GM12878 (cell line): ENCODE data around the gene ARHGAP21. TPM values are rescaled to one million over a fixed set of nuclear protein-coding genes. Genes with fewer than 3 reads are reported as not detected.

Source experiments
- ATAC-seq: fragments of 200-7000 bp; cut with Tn5 transposase; 3 replicates; pipeline ENCODE4 v1.9.1; 2020; ENCODE audit warnings: mild to moderate bottlenecking, moderate library complexity
- BruUV-seq: library from RNA; stranded (reverse); fragments of 400-500 nt; replicated peaks from 2 replicates; lab custom pipeline; 2021; lab: Mats Ljungman, UMichigan
- CTCF ChIA-PET: fragments of 300-600 bp; sonication (Branson Sonifier 250); formaldehyde crosslinking; extraction: SDS; loops from one replicate; lab custom pipeline; 2021; ENCODE audit warnings: inconsistent platforms; lab: Yijun Ruan, JAX
- POLR2A ChIA-PET: fragments of 350-600 bp; formaldehyde crosslinking; extraction: SDS; loops from one replicate; lab custom pipeline; 2021; ENCODE audit warnings: inconsistent platforms; lab: Charles Lee
- RAD21 ChIA-PET: fragments of 300-600 bp; sonication (Branson Sonifier 250); formaldehyde crosslinking; loops from one replicate; lab custom pipeline; 2023; ENCODE audit warnings: antibody characterized with exemption; ENCODE audit not compliant: unreplicated experiment; lab: Charles Lee
- SMC1A ChIA-PET: fragments of 300-600 bp; sonication (Branson Sonifier 250); formaldehyde crosslinking; loops from one replicate; lab custom pipeline; 2023; ENCODE audit not compliant: unreplicated experiment, uncharacterized antibody; lab: Charles Lee
- DNase-seq: peaks from one replicate; pipeline ENCODE4 v3.0.0-alpha.2; 2011; ENCODE audit warnings: low read depth, low spot score
- FAIRE-seq: peaks from 3 replicates; lab custom pipeline; 2011; peaks lifted over from hg19 to GRCh38; lab: Jason Lieb, UNC
- H2AFZ ChIP-seq: 2 replicates; pipeline ENCODE4 v1.6.0; 2011; ENCODE audit warnings: low read depth, low read length, control low read depth; ENCODE audit not compliant: control insufficient read depth
- H3K27ac ChIP-seq: 2 replicates; pipeline ENCODE4 v1.5.1; 2011; ENCODE audit warnings: control low read depth; ENCODE audit not compliant: control insufficient read depth, insufficient read depth
- H3K27me3 ChIP-seq, 2 experiments: replicated peaks in 1 of 2; 2 replicates each; pipeline versions ENCODE4 v1.6.0 to v1.6.1; 2011; ENCODE audit warnings: low read length in 1 of 2; ENCODE audit not compliant: control insufficient read depth in 2 of 2, insufficient read depth in 2 of 2
- H3K36me3 ChIP-seq, 2 experiments: 2 replicates each; pipeline ENCODE4 v1.5.1; 2011; ENCODE audit warnings: low read length in 1 of 2; ENCODE audit not compliant: control insufficient read depth in 2 of 2, insufficient read depth in 2 of 2
- H3K4me1 ChIP-seq: 2 replicates; pipeline ENCODE4 v1.6.1; 2011; ENCODE audit warnings: mild to moderate bottlenecking, low read length, moderate library complexity, mixed read lengths; ENCODE audit not compliant: control insufficient read depth, insufficient read depth
- H3K4me2 ChIP-seq: 2 replicates; pipeline ENCODE4 v1.6.0; 2011; ENCODE audit warnings: control low read depth; ENCODE audit not compliant: control insufficient read depth, insufficient read depth
- H3K4me3 ChIP-seq: fragments of 200-600 bp; sonication (generic); 2 replicates; pipeline ENCODE4 v1.5.1; 2016
- H3K79me2 ChIP-seq: 2 replicates; pipeline ENCODE4 v1.6.0; 2011; ENCODE audit warnings: low read length; ENCODE audit not compliant: control insufficient read depth, insufficient read depth
- H3K9ac ChIP-seq: 2 replicates; pipeline ENCODE4 v1.8.0; 2011; ENCODE audit warnings: low read length, control low read depth, mixed read lengths; ENCODE audit not compliant: control insufficient read depth, insufficient read depth
- H3K9me3 ChIP-seq: replicated peaks from 3 replicates; pipeline ENCODE4 v1.5.1; 2011; ENCODE audit warnings: mild to moderate bottlenecking, low read length; ENCODE audit not compliant: control insufficient read depth, insufficient read depth
- H4K20me1 ChIP-seq: 2 replicates; pipeline ENCODE4 v1.6.0; 2011; ENCODE audit not compliant: control insufficient read depth, insufficient read depth
- BCL11A ChIP-seq: IDR thresholded peaks from 2 replicates; pipeline ENCODE4 v1.6.1; 2011; ENCODE audit warnings: low read depth, low read length
- CBFB ChIP-seq: IDR thresholded peaks from 2 replicates; pipeline ENCODE4 v1.6.1; 2016; ENCODE audit warnings: antibody characterized with exemption, low read depth
- CREB1 ChIP-seq: IDR thresholded peaks from 2 replicates; pipeline ENCODE4 v1.6.1; 2012; ENCODE audit warnings: low read depth, mild to moderate bottlenecking, inconsistent platforms
- ESRRA ChIP-seq: IDR thresholded peaks from 2 replicates; pipeline ENCODE4 v1.6.1; 2012; ENCODE audit warnings: mild to moderate bottlenecking, low read length, improper control_type of control experiment
- ETV6 ChIP-seq, 2 experiments: fragments of 450-650 bp in 1 of 2; IDR thresholded peaks in 1 of 2; conservative IDR thresholded peaks in 1 of 2; 2 replicates each; pipeline ENCODE4 v1.6.1; 2014; ENCODE audit warnings: antibody characterized with exemption in 1 of 2, borderline replicate concordance in 1 of 2, low read depth in 1 of 2, mild to moderate bottlenecking in 1 of 2, moderate library complexity in 1 of 2
- HCFC1 ChIP-seq: fragments of 150-350 bp; IDR thresholded peaks from 2 replicates; pipeline ENCODE4 v1.6.1; 2014; ENCODE audit warnings: low read length
- HDAC6 ChIP-seq: fragments of 200-600 bp; sonication (generic); IDR thresholded peaks from one replicate; pipeline ENCODE4 v1.8.0; 2017; ENCODE audit warnings: antibody characterized with exemption; ENCODE audit not compliant: unreplicated experiment
- HSF1 ChIP-seq: fragments of 150-350 bp; IDR thresholded peaks from 2 replicates; pipeline ENCODE4 v1.6.1; 2014; ENCODE audit warnings: mild to moderate bottlenecking, low read depth, low read length
- KAT2A ChIP-seq: conservative IDR thresholded peaks from 2 replicates; pipeline ENCODE4 v1.6.1; 2011; ENCODE audit warnings: low read depth, low read length; ENCODE audit not compliant: control insufficient read depth
- MLLT1 ChIP-seq: fragments of 450-650 bp; IDR thresholded peaks from 2 replicates; pipeline ENCODE4 v1.6.1; 2016; ENCODE audit warnings: mild to moderate bottlenecking
- MTA2 ChIP-seq: fragments of 450-650 bp; IDR thresholded peaks from 2 replicates; pipeline ENCODE4 v1.6.1; 2016; ENCODE audit warnings: low read depth, mild to moderate bottlenecking, moderate library complexity
- MYC ChIP-seq: IDR thresholded peaks from 2 replicates; pipeline ENCODE4 v1.6.1; 2011; ENCODE audit warnings: mild to moderate bottlenecking, low read length, moderate library complexity, inconsistent platforms; ENCODE audit not compliant: insufficient read depth, insufficient replicate concordance, insufficient read length, severe bottlenecking
- NR2F1 ChIP-seq: fragments of 450-650 bp; conservative IDR thresholded peaks from 2 replicates; pipeline ENCODE4 v1.6.1; 2017; ENCODE audit warnings: mild to moderate bottlenecking
- STAT3 ChIP-seq: IDR thresholded peaks from 2 replicates; pipeline ENCODE4 v1.6.1; 2011; ENCODE audit warnings: low read depth, low read length, improper control_type of control experiment
- TBL1XR1 ChIP-seq: IDR thresholded peaks from 2 replicates; pipeline ENCODE4 v1.6.1; 2012; ENCODE audit warnings: low read depth, low read length, improper control_type of control experiment
- ZBED1 ChIP-seq: IDR thresholded peaks from 2 replicates; pipeline ENCODE4 v1.6.1; 2016; ENCODE audit warnings: borderline replicate concordance
- ZZZ3 ChIP-seq: IDR thresholded peaks from 2 replicates; pipeline ENCODE4 v1.6.1; 2011; ENCODE audit warnings: low read depth; ENCODE audit not compliant: control insufficient read depth, insufficient read length
- WGBS: methylation state at CpG from one replicate; pipeline ENCODE4 v1.1.6; 2016; ENCODE audit warnings: low lambda C conversion rate; ENCODE audit not compliant: insufficient replicate concordance, insufficient coverage; ENCODE audit errors: missing lambda C conversion rate; 5-methylcytosine and 5-hydroxymethylcytosine counted together
- in situ Hi-C: fragments of 300-500 bp; cut with MboI; formaldehyde crosslinking; loops from 9 replicates; pipeline ENCODE4 v1.14.3; 2018; ENCODE audit warnings: mixed read lengths
- intact Hi-C: fragments of 100-400 bp; cut with micrococcal nuclease; formaldehyde crosslinking; loops from one replicate; pipeline ENCODE4 v1.14.2; 2022; ENCODE audit not compliant: unreplicated experiment
- polyA plus RNA-seq, 11 experiments: library from polyadenylated mRNA; depleted of rRNA in 4 of 11; unstranded in 6 of 11; stranded (reverse) in 5 of 11; fragments of >200 nt; fragmentation: Nextera tagmentation in 4 of 11; fragmentation: Illumina TruSeq in 1 of 11; extraction: Ambion mirVana in 4 of 11; extraction: Trizol in 1 of 11; gene quantifications; 1 replicate in 1 of 11; 2 replicates in 10 of 11; pipeline versions ENCODE4 v1.2.1 to v1.2.3, GENCODE V29; 2011 to 2016; ENCODE audit warnings: inconsistent platforms in 2 of 11, missing spikeins in 2 of 11, low read depth in 1 of 11
- total RNA-seq, 4 experiments: library from RNA; depleted of rRNA in 3 of 4; stranded (reverse); fragments of >200 nt in 3 of 4; fragmentation: Illumina TruSeq in 1 of 4; extraction: Trizol in 1 of 4; gene quantifications; 2 replicates each; pipeline versions ENCODE4 v1.2.1 to v1.2.3, GENCODE V29; 2013 to 2021
- TF ChIP-seq, protein P1 (sequence below): IDR thresholded peaks from 2 replicates; pipeline ENCODE4 v1.6.1; 2011; ENCODE audit warnings: low read depth, low read length, improper control_type of control experiment, borderline replicate concordance

ARHGAP21 gene
- total and polyA plus RNA-seq, 10 of the 15 experiments (the other 5 are each of a cell fraction or from before 2014, with no cell fraction given), result 11.7 to 103 (median 37.6) TPM

DNA sequence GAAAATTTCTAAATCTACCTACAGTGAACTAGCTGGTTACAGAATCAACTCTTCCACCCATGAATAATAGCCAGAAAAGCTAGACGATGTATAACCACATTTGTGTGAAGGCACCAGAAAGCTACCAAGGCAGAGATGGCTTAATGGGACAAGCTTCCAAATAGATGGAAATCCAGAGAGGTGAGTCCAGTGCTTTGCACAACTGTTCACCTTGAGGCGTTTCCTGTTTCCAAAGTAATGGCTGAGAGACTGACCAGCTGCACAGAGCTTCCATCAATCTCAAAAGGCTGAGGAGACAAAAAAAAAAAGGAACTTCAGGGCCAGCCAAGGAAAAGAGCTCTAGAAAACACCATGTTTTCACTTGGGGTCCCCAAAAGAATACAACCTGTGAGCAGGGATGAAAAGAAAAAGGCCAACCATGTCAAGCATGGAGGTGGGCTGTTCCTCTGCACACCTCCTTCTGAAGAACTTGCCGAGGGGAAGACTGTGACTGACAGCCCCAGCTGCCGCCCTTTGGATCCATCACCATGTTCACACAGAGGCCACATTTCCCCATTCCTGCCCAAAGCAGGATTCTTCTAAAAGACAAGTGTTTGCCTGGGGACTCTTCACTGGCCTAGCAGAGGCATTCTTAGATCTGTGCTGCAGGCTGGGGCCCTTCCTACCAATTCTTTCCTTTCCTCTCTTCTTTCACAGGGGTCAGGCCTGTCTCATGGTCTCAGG lies 72.9 kb downstream of the ARHGAP21 start:
- CTCF ChIA-PET, result interaction anchor here (0.6 to 1.2 kb wide), 6 partner anchors 11 to 252 kb away, joined by 3 to 5 read pairs (median 4); no protein-coding TSS in a partner anchor
- peaks cover 0 to 2% of the 10 kb centered on the region in 2 experiments; a peak in 1 of 4 replicates for H3K36me3 ChIP-seq
- intact Hi-C loops (loop anchor here (5.0 kb wide), 2 partner anchors 51 to 271 kb away; no protein-coding TSS in a partner anchor), in situ Hi-C loops (no loop called here)
- ATAC-seq, result no peak
- H3K9ac ChIP-seq, result no peak overlapping the region
- H3K4me1 ChIP-seq, result peaks cover 15% of the 10 kb centered on the region
- H4K20me1 ChIP-seq, result no peaks in the 10 kb centered on the region
- no peaks in the 10 kb centered on the region for H3K9me3 ChIP-seq
- BruUV-seq, result no TSS peak
- no peak overlapping the region for H3K4me2 ChIP-seq
- SMC1A ChIA-PET, result interaction anchor here (0.6 to 1.3 kb wide), 7 partner anchors 9 to 1554 kb away, joined by 3 to 4 read pairs (median 3); no protein-coding TSS in a partner anchor
- 0 out of 2 replicates have a peak overlapping the region, but pooled peaks have one; percentile 20 for H3K27ac ChIP-seq
- 94% methylated on average over 4 of the region's 4 CpGs for WGBS
- POLR2A ChIA-PET, result interaction anchor here (0.7 to 1.2 kb wide), 3 partner anchors 251 to 425 kb away, joined by 3 to 5 read pairs (median 4); no protein-coding TSS in a partner anchor
- RAD21 ChIA-PET, result interaction anchor here (0.7 to 1.2 kb wide), 5 partner anchors 58 to 297 kb away, joined by 3 to 8 read pairs (median 3); no protein-coding TSS in a partner anchor
- H2AFZ ChIP-seq, result no peak overlapping the region
- H3K79me2 ChIP-seq, result no peaks in the 10 kb centered on the region
- DNase-seq, result no peak
- no peaks in the 10 kb centered on the region for H3K27me3 ChIP-seq
- TF ChIP-seq HCFC1, result no peak
- TF ChIP-seq CREB1, result no peak
- no peak for TF ChIP-seq NR2F1
- TF ChIP-seq MYC, result no peak
- TF ChIP-seq STAT3, result no peak
- TF ChIP-seq KAT2A, result no peak
- TF ChIP-seq HDAC6, result no peak
- TF ChIP-seq MTA2, result no peak
- no peak for TF ChIP-seq CBFB
- TF ChIP-seq, protein P1, sequence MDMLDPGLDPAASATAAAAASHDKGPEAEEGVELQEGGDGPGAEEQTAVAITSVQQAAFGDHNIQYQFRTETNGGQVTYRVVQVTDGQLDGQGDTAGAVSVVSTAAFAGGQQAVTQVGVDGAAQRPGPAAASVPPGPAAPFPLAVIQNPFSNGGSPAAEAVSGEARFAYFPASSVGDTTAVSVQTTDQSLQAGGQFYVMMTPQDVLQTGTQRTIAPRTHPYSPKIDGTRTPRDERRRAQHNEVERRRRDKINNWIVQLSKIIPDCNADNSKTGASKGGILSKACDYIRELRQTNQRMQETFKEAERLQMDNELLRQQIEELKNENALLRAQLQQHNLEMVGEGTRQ, result no peak
- TF ChIP-seq BCL11A, result no peak
- TF ChIP-seq MLLT1, result no peak
- no peak for TF ChIP-seq ZBED1
- no peak for TF ChIP-seq TBL1XR1
- TF ChIP-seq HSF1, result no peak
- TF ChIP-seq ZZZ3, result no peak
- TF ChIP-seq ETV6 (conservative IDR thresholded peaks at IDR 0.05 in 1 of 2, IDR thresholded peaks at IDR 0.05 in 1 of 2; ENCODE audit: borderline replicate concordance in 1 of 2, low read depth in 1 of 2), result no peak
- TF ChIP-seq ESRRA, result no peak
- H3K4me3 ChIP-seq, result no peak overlapping the region
- FAIRE-seq, result no peak
